ENCODE data around the gene ATP2C2.

Gene ATP2C2

DNA sequence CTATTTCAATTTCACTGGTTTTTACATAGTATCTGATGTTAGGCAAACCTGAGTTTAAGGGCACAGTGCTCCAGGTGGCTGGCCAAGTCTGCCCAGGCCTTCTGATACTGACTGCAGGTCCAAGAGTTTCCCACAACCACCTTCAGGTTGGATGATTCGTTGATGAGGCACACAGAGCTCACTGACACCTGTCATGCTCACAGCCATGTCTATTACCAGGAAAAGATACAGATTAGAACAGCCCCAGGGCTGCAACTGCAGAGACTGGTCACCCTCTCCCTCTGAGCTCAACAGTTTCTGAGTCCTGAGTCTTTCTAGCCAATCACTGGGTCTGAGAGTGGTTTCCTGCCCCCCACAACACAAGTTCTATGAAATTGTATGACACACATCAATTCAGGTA, 98.9 kb downstream of the ATP2C2 start:
- H3K36me3 ChIP-seq (replicated peaks): peaks cover 7% of the 10 kb centered on the region
- H3K27ac ChIP-seq: no peak overlapping the region
- H3K27me3 ChIP-seq (replicated peaks): no peaks in the 10 kb centered on the region
- TF ChIP-seq, protein P1, sequence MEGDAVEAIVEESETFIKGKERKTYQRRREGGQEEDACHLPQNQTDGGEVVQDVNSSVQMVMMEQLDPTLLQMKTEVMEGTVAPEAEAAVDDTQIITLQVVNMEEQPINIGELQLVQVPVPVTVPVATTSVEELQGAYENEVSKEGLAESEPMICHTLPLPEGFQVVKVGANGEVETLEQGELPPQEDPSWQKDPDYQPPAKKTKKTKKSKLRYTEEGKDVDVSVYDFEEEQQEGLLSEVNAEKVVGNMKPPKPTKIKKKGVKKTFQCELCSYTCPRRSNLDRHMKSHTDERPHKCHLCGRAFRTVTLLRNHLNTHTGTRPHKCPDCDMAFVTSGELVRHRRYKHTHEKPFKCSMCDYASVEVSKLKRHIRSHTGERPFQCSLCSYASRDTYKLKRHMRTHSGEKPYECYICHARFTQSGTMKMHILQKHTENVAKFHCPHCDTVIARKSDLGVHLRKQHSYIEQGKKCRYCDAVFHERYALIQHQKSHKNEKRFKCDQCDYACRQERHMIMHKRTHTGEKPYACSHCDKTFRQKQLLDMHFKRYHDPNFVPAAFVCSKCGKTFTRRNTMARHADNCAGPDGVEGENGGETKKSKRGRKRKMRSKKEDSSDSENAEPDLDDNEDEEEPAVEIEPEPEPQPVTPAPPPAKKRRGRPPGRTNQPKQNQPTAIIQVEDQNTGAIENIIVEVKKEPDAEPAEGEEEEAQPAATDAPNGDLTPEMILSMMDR (IDR thresholded peaks at IDR 0.05; ENCODE audit: low read depth, low read length, missing control alignments): no peak
- in situ Hi-C loops (cut with HindIII; ENCODE audit: low pct_ligation_motif_present, low sequenced_read_pairs): no loop called here
- DNase-seq: no peak
- H3K4me3 ChIP-seq (ENCODE audit: low read depth, low read length): no peak overlapping the region

- Histone ChIP-seq H3K36me3 (replicated peaks) (peaks cover 7% of the 10 kb centered on the region), H3K27ac (no peak overlapping the region), H3K4me3 (ENCODE audit: low read depth, low read length) (no peak overlapping the region), H3K27me3 (replicated peaks) (no peaks in the 10 kb centered on the region)
- no peak for DNase-seq
- in situ Hi-C loops (cut with HindIII; ENCODE audit: low pct_ligation_motif_present, low sequenced_read_pairs): no loop called here
- TF ChIP-seq, protein P1 (IDR thresholded peaks at IDR 0.05; ENCODE audit: low read depth, low read length, missing control alignments): no peak
Measured at GRCh38 chr16:84467709-84468108, 99.4 kb downstream of the ATP2C2 start.

GRCh38 chr16:84471316-84471715, 103.0 kb downstream of the ATP2C2 start:
- Histone ChIP-seq H3K27ac (no peak overlapping the region), H3K27me3 (replicated peaks) (no peaks in the 10 kb centered on the region), H3K36me3 (replicated peaks) (peaks cover 7% of the 10 kb centered on the region), H3K4me3 (ENCODE audit: low read depth, low read length) (no peak overlapping the region)
- in situ Hi-C loops (cut with HindIII; ENCODE audit: low pct_ligation_motif_present, low sequenced_read_pairs): no loop called here
- TF ChIP-seq, protein P1 (IDR thresholded peaks at IDR 0.05; ENCODE audit: low read depth, low read length, missing control alignments): no peak
- no peak for DNase-seq

DNA sequence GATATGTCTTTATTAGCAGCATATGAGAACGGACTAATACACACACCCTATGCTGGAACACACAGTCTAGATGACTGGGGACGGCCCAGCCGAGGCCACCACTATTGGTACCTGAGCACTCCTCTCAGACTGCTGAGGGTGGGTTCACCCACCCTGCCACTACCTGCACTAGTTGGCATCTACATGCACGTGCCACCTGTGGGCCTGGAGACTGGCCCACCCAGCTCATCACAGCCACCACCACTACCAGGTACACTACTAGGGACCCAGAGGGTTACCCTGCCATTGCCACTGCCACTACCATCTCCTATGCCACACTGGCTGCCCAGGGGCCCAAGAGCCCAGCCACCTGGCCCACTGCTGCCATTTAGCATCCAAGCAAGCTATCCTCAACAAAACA, 103.6 kb downstream of the ATP2C2 start:
- Histone ChIP-seq H3K27ac (no peak overlapping the region), H3K36me3 (replicated peaks) (peaks cover 7% of the 10 kb centered on the region), H3K4me3 (ENCODE audit: low read depth, low read length) (no peak overlapping the region), H3K27me3 (replicated peaks) (no peaks in the 10 kb centered on the region)
- no peak for DNase-seq
- TF ChIP-seq, protein P1 (IDR thresholded peaks at IDR 0.05; ENCODE audit: low read depth, low read length, missing control alignments): no peak
- in situ Hi-C loops (cut with HindIII; ENCODE audit: low pct_ligation_motif_present, low sequenced_read_pairs): no loop called here

DNA sequence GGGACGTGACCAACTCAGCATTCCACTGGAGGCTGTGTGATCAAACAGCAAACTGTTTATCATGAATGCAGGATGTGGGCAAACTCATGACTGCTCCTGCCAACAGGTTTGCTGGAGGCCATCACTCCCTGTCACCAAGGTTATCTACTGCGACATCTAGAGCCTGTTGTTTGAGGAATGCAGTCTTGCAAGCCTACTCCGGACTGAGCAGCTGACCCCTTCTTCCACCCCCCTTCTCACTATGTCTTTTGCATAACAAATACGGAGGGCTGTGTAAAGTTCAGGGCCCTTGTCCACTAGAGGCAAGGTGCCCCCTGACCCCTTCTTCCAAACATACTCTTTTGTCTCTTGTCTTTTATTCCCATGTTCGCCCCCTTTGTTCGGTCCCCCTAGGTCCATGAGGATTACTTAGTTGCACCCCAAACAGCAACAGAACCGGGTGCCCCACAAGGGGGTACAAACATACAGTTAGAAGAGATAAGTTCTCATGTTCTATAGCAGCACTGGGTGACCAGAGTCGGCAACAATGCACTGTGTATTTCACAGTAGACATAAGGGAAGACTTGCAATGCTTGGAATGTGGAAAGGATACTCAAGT, 107.4 kb downstream of the ATP2C2 start:
- no peak overlapping the region for H3K27ac ChIP-seq
- TF ChIP-seq, protein P1 (IDR thresholded peaks at IDR 0.05; ENCODE audit: low read depth, low read length, missing control alignments): no peak
- in situ Hi-C loops (cut with HindIII; ENCODE audit: low pct_ligation_motif_present, low sequenced_read_pairs): no loop called here
- no peak overlapping the region for H3K4me3 ChIP-seq (ENCODE audit: low read depth, low read length)
- peaks cover 9% of the 10 kb centered on the region for H3K36me3 ChIP-seq (replicated peaks)
- H3K27me3 ChIP-seq (replicated peaks): no peaks in the 10 kb centered on the region
- no peak for DNase-seq

- Histone ChIP-seq H3K27ac (no peak overlapping the region), H3K36me3 (replicated peaks) (peaks cover 14% of the 10 kb centered on the region), H3K27me3 (replicated peaks) (no peaks in the 10 kb centered on the region), H3K4me3 (ENCODE audit: low read depth, low read length) (no peak overlapping the region)
- TF ChIP-seq, protein P1 (IDR thresholded peaks at IDR 0.05; ENCODE audit: low read depth, low read length, missing control alignments): no peak
- in situ Hi-C loops (cut with HindIII; ENCODE audit: low pct_ligation_motif_present, low sequenced_read_pairs): no loop called here
- DNase-seq: no peak
Measured at GRCh38 chr16:84476401-84476800, 108.1 kb downstream of the ATP2C2 start.

All from brain microvascular endothelial cell (primary cell).